Fibroblast of pulmonary artery (primary cell): Measurements from ENCODE around the gene MED26.

Source experiments
- DNase-seq: peaks from one replicate; pipeline ENCODE4 v3.0.0-alpha.2; 2010; ENCODE audit warnings: low read depth
- H3K4me3 ChIP-seq: replicated peaks from 2 replicates; pipeline ENCODE4 v1.5.1; 2011; ENCODE audit warnings: low read depth, mild to moderate bottlenecking, control low read depth, low read length, moderate library complexity
- TF ChIP-seq, protein P1 (sequence below): IDR thresholded peaks from 2 replicates; pipeline ENCODE4 v1.5.1; 2011; ENCODE audit warnings: mild to moderate bottlenecking, control low read depth, low read length, inconsistent platforms; ENCODE audit errors: missing control alignments

Gene MED26

DNA sequence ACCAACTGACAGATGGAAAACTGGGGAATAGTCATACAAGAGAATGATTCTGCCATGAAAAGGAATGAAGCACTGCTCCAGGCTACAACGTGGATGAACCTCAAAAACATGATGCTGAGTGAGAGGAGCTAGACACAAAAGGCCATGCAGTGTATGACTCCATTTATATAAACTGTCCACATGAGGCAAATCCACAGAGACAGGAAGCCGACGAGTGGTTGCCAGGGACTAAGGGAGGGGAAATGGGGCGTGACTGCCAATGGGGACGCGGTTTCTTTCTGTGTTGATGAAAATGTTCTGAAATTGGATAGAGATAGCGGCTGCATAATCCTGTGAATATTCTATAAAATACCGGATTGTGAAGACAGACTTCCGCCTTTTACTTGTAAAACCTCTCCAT lies 21.7 kb upstream of the MED26 start:
- no peak for DNase-seq
- TF ChIP-seq, protein P1, sequence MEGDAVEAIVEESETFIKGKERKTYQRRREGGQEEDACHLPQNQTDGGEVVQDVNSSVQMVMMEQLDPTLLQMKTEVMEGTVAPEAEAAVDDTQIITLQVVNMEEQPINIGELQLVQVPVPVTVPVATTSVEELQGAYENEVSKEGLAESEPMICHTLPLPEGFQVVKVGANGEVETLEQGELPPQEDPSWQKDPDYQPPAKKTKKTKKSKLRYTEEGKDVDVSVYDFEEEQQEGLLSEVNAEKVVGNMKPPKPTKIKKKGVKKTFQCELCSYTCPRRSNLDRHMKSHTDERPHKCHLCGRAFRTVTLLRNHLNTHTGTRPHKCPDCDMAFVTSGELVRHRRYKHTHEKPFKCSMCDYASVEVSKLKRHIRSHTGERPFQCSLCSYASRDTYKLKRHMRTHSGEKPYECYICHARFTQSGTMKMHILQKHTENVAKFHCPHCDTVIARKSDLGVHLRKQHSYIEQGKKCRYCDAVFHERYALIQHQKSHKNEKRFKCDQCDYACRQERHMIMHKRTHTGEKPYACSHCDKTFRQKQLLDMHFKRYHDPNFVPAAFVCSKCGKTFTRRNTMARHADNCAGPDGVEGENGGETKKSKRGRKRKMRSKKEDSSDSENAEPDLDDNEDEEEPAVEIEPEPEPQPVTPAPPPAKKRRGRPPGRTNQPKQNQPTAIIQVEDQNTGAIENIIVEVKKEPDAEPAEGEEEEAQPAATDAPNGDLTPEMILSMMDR: no peak
- no peak overlapping the region for H3K4me3 ChIP-seq

GRCh38 chr19:16645140-16645539 lies 17.1 kb upstream of the MED26 start:
- DNase-seq: no peak
- no peak overlapping the region for H3K4me3 ChIP-seq
- TF ChIP-seq, protein P1: no peak

GRCh38 chr19:16641695-16642094 lies 13.7 kb upstream of the MED26 start:
- H3K4me3 ChIP-seq: no peak overlapping the region
- TF ChIP-seq, protein P1: no peak
- DNase-seq: no peak

- TF ChIP-seq, protein P1: no peak
- no peak overlapping the region for H3K4me3 ChIP-seq
- DNase-seq: no peak
Observed at GRCh38 chr19:16640951-16641350, 12.9 kb upstream of the MED26 start.

- TF ChIP-seq, protein P1: no peak
- no peak for DNase-seq
- no peak overlapping the region for H3K4me3 ChIP-seq
Observed at GRCh38 chr19:16638666-16639065, 10.7 kb upstream of the MED26 start.

DNA sequence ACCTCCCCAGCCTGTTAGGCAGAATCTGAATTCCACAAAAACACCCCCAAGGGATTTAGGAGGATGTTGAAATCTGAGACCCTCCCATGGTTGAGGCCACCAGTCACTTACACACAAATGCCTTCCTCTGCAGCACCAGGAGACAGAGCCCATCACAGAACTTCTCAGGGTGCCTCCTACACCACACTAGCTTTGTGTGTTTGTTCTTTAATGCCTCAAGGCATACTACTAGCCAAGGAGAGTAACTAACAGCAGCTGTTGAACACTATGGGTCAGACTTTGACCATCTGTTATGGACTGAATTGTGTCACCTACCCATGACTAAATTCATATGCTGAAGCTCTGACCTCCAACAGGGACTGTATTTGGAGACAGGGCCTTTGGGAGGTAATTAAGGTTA lies 9.5 kb upstream of the MED26 start:
- DNase-seq: no peak
- TF ChIP-seq, protein P1: no peak
- no peak overlapping the region for H3K4me3 ChIP-seq

DNA sequence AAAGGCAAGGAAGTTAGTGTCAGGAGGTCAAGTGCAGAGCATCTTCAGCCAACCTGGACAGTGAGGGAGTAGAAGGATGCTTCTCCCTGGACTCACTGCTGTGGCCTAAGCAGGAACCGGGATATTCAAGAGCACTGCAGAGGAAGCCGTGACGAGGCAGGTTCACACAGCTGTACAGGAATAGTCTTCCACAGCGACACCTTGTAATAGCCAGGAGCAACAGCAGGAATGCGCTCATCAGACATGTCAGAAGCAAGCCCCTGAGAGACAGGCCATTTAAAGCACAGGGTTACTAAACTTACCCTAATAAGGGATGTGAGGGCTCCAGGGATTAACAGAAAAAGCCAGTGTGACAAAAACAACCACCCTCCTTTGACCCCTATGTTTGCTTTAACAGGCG lies 3.5 kb upstream of the MED26 start:
- TF ChIP-seq, protein P1: no peak
- DNase-seq: no peak
- H3K4me3 ChIP-seq: no peak overlapping the region
